Posterior cingulate gyrus (tissue), 11 donors: ENCODE results near the gene GPR32.
A peak's percentile ranks its signal among the peaks of the same experiment; 100 is the strongest.
"Not testable (repeated sequence)": the region's sequence is repeated elsewhere in the genome, so short reads cannot be mapped to it uniquely, and the experiment has no call there.

ENCODE experiments used
- DNase-seq, 10 donors: peaks; one replicate each; pipeline versions ENCODE4 v3.0.0 to v3.0.0-alpha.2; 2020 to 2021; ENCODE audit warnings: mixed read lengths in 3 of 10
- intact Hi-C: fragments of 100-400 bp; cut with DNase I; formaldehyde crosslinking; loops from one replicate; pipeline ENCODE4 v1.15.1; 2023

The GPR32 gene

DNA sequence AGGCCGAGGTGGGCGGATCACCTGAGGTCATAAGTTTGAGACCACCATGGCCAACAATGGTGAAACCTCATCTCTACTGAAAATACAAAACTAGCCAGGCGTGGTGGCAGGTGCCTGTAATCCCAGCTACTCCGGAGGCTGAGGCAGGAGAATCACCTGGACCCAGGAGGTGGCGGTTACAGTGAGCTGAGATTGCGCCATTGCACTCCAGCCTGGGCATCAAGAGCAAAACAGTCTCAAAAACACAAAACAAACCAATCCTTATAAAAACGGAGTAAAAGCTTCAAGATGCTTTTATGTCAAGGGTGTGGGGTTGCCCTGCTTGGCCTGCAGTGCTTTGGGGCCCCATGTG lies 27.1 kb downstream of the GPR32 start:
- intact Hi-C loops, result no loop called here
- DNase-seq, result no peak

GRCh38 chr19:50797781-50798658 lies 27.8 kb downstream of the GPR32 start:
- peak in 1 of 10 donors; percentile 71 for DNase-seq
- intact Hi-C loops, result no loop called here

DNA sequence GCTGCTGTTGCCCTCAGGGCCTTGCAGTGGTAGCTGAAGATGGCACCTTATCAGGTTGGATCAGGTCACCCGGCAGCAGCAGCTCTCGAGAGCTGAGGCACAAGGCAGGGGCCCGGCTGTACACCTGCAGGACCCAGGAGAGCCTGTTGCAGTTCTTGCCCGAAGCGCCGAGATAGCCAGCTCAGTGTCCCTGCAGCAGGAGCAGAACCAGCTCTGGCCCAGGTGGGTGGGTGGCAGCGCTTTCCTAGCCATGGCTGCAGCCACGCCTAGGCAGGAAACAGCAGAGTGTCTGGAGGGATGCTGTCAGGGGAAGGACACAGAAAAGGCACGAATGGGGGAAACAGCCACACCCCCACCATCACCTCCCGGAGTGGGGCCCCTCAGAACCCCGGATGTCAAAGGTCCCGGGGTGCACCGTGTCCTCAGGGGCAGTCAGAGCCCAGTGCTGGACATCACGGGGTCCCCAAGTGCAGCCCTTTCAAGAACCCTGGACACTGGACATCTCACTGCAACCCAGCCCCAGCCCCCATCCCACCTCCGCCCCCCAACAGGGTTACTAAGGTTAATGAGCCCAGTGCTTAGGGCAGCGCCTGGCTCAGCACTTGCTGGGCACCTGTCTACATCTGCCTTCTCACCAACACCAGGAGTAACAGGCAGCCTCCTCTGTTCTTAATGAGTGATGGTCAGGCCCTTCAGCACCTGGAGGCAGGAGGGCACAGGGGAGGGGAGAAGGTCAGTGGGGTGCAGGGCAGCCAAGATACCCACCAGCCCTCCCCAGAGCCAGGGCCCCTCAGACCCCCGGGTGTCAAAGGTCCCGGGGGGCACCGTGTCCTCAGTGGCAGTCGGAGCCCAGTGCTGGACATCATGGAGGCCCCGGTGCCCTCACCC lies 28.6 kb downstream of the GPR32 start:
- peak in 1 of 10 donors; percentile 46 for DNase-seq
- intact Hi-C loops, result no loop called here

- intact Hi-C loops, result no loop called here
- peak in 1 of 10 donors; percentile 0 for DNase-seq
Measured at GRCh38 chr19:50799547-50799851, 29.2 kb downstream of the GPR32 start.

- intact Hi-C loops, result loop anchor here (5.0 kb wide), 1 partner anchor 306 kb away; the partner anchor contains the start of gene CTU1
- no peak for DNase-seq
Measured at GRCh38 chr19:50801107-50801506, 30.8 kb downstream of the GPR32 start.

- intact Hi-C loops, result loop anchor here (5.0 kb wide), 1 partner anchor 303 kb away; the partner anchor contains the start of gene CTU1
- peak in 1 of 10 donors; percentile 5 for DNase-seq
Measured at GRCh38 chr19:50803633-50804419, 33.6 kb downstream of the GPR32 start.

- intact Hi-C loops, result loop anchor here (5.0 kb wide), 1 partner anchor 303 kb away; the partner anchor contains the start of gene CTU1
Measured at GRCh38 chr19:50804420-50805272, 34.4 kb downstream of the GPR32 start.

DNA sequence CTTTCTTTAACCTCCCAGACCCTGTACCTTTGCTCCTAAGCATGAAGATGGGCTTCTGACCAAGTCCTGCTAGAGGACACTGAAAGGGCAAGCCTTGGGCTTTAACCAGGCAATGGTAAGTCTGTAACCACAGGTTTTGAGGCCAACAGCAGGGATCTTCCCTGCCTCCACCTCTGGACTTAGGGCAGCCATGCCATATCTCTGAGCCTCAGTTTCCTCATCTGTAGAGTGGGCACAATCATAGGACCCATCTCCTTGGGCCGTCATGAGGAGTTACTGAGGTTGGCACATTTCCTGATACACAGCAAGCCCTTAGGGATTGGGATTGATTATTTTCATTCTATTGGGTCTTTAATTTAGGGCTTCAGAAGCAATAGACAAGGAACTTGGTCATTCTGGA lies 38.6 kb downstream of the GPR32 start:
- DNase-seq, result no peak
- intact Hi-C loops, result no loop called here

More at GRCh38 chr19:50804420-50805272, 34.4 kb downstream of the GPR32 start:
- DNase-seq, result peak; percentile 96 to 100 (median 99)

DNA sequence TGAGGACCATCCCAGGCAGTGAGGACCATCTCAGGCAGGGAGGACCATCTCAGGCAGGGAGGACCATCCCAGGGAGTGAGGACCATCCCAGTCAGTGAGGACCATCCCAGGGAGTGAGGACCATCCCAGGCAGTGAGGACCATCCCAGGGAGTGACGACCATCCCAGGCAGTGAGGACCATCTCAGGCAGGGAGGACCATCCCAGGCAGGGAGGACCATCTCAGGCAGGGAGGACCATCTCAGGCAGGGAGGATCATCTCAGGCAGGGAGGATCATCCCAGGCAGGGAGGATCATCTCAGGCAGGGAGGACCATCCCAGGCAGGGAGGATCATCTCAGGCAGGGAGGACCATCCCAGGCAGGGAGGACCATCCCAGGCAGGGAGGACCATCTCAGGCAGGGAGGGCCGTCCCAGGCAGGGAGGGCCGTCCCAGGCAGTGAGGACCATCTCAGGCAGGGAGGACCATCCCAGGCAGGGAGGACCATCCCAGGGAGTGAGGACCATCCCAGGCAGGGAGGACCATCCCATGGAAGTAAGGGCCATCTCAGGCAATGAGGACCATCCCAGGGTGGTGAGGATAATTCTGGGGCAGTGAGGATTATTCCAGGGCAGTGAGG lies 41.5 kb downstream of the GPR32 start:
- peak in 1 of 10 donors; percentile 25 for DNase-seq
- intact Hi-C loops, result not testable (repeated sequence)

DNA sequence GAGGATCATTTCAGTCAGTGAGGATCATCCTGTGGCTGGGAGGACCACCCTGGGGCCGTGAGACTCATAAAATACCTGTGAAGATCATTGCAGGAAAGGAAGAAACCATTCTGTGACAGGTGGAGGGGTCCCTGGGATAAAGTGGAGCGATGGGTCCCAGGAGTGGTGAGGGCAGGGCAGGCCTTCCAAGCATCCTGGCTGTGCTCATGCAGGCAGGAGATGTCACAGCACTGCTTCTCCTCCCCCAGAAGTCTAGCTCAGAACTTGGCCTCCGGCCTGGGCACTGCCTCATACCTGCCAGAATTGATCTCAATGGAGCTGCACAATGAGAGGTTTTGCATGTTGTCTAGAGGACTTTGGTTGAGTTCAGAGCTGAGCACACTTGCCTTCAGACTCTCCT lies 42.2 kb downstream of the GPR32 start:
- intact Hi-C loops, result no loop called here
- peak in 1 of 10 donors; percentile 18 for DNase-seq

DNA sequence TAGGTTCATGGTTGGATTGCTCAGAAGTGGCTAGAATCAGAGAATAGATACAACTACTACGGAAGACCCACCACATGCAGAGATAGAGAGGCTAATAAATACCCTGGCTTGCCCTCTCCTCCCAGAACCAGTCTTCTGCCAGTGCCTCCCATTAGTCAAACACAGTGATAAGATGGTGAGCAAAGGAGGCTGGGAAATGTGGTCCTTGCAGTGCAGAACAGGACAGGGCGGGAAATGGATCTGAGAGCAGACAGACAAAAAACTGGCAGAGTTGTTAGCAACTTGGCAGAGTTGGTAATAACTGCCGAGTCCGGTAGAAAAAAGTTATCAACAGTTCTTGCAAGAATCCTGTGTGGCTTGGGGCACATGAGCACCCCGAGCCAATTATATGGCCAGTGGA lies 44.6 kb downstream of the GPR32 start:
- intact Hi-C loops, result no loop called here
- peak in 1 of 10 donors; percentile 11 for DNase-seq

DNA sequence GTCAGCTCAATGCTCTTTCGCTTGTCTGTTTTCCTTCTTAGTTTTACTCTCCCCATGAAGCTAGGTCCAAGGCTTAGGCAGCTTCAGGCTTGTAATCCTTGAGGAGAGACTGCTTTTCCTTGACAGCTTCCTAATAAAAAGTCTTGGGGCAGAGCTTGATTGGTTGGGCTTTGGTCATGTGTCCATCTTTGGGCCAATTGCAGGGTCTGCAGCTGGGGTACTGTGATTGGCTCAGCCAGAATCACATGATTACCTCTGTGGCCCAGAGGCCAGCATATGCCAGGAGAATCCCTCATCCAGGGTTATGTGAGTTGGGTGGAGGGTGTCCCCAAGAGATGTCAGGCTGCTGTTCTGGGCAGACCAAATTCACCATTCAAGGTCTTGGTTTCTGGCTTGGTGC lies 45.2 kb downstream of the GPR32 start:
- intact Hi-C loops, result no loop called here
- DNase-seq, result peak in 1 of 10 donors; percentile 3

- intact Hi-C loops, result no loop called here
- DNase-seq, result peak in 2 of 10 donors; percentile 56 to 70
Measured at GRCh38 chr19:50817941-50818858, 47.9 kb downstream of the GPR32 start.

GRCh38 chr19:50818859-50819472 lies 48.7 kb downstream of the GPR32 start:
- peak in 2 of 10 donors; percentile 59 to 60 for DNase-seq
- intact Hi-C loops, result no loop called here

DNA sequence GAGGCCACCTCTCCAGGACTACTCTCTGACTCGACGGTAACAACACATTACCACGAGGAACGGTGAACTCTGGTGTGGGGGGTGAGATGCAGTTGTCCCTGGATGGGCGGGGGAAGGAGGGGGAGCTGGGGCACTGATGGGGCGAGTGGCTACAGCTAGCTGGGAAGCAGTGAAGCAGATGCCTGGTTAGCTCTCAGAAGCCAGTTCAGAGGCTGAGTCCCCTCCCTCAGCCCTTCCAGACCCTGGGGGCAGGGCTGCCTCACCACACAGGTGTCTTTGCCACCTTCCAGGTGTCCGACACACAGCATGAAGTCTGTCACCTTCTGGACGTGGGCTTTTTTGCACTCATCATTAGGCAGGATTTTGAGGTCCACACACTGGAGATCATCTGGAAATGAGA lies 49.4 kb downstream of the GPR32 start:
- intact Hi-C loops, result no loop called here
- DNase-seq, result no peak

DNA sequence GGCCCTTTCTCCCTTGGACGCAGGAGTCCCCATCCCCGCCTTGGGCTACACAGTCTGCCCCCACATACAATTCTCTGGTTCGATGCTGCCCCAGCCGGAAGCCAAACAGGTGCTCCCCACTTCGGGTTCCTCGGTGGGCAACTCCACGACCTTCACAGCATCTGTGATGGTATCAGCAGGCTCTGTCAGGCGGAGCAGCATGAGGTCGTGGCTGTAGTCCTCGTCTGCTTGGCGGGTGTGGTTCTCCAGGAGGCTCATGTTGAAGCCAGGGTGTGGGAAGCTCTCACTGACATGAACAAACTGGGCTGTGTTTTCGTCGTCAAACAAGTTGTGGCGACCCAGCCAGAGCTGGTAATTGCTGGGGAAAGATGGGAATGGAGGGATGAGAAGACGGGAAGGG lies 49.8 kb downstream of the GPR32 start:
- peak in 2 of 10 donors; percentile 40 to 73 for DNase-seq
- intact Hi-C loops, result no loop called here

GRCh38 chr19:50820549-50821247 lies 50.4 kb downstream of the GPR32 start:
- DNase-seq, result peak in 2 of 10 donors; percentile 5 to 67

More at GRCh38 chr19:50820549-50821247, 50.4 kb downstream of the GPR32 start:
- intact Hi-C loops, result no loop called here
